T-cell (primary cell): ENCODE data around the gene FOXP1. TPM values are rescaled to one million over a fixed set of nuclear protein-coding genes. Genes with fewer than 3 reads are reported as not detected.

Experiments used
- ATAC-seq, 4 experiments: fragments of 200-7000 bp in 3 of 4; fragments of 150-1000 bp in 1 of 4; cut with Tn5 transposase; replicated peaks in 1 of 4; 1 replicate in 3 of 4; 2 replicates in 1 of 4; pipeline ENCODE4 v1.10.0; 2021; ENCODE audit warnings: moderate library complexity in 3 of 4, mild to moderate bottlenecking in 2 of 4, moderate number of reproducible peaks in 1 of 4
- CTCF ChIA-PET, 2 donors: fragments of 300-600 bp; sonication (Branson Sonifier 250); formaldehyde crosslinking; loops; one replicate each; lab custom pipeline; 2022; ENCODE audit warnings: antibody characterized with exemption in 2 of 2; lab: Charles Lee
- POLR2A ChIA-PET, 2 donors: fragments of 300-600 bp; sonication (Branson Sonifier 250); formaldehyde crosslinking; loops; one replicate each; lab custom pipeline; 2022; ENCODE audit warnings: antibody characterized with exemption in 2 of 2; lab: Charles Lee
- DNase-seq, 35 experiments: peaks; one replicate each; pipeline versions ENCODE4 v3.0.0 to v3.0.0-alpha.2; 2013 to 2023
- H3K27ac ChIP-seq: one replicate; pipeline ENCODE4 v1.5.1; 2013; ENCODE audit warnings: low read length
- H3K27me3 ChIP-seq, 2 experiments: replicated peaks in 1 of 2; 1 replicate in 1 of 2; 2 replicates in 1 of 2; pipeline versions ENCODE4 v1.6.1 to v1.7.0; 2013; ENCODE audit warnings: low read length in 1 of 2, mixed read lengths in 1 of 2; ENCODE audit not compliant: control insufficient read depth in 2 of 2, insufficient read depth in 2 of 2; ENCODE audit errors: extremely low read depth in 1 of 2
- H3K36me3 ChIP-seq, 2 donors: 1 replicate in 1 of 2; 2 replicates in 1 of 2; pipeline versions ENCODE4 v1.6.1 to v1.7.0; 2013; ENCODE audit warnings: low read length in 1 of 2; ENCODE audit not compliant: control insufficient read depth in 2 of 2, insufficient read depth in 1 of 2; ENCODE audit errors: extremely low read depth in 1 of 2
- H3K4me1 ChIP-seq, 2 experiments: 1 replicate in 1 of 2; 2 replicates in 1 of 2; pipeline versions ENCODE4 v1.6.1 to v1.7.0; 2013; ENCODE audit warnings: low read length in 2 of 2, mixed read lengths in 1 of 2; ENCODE audit not compliant: insufficient read depth in 2 of 2, control insufficient read depth in 1 of 2; ENCODE audit errors: extremely low read depth in 1 of 2
- H3K4me3 ChIP-seq, 2 donors: 1 replicate in 1 of 2; 2 replicates in 1 of 2; pipeline versions ENCODE4 v1.5.1 to v1.7.0; 2013; ENCODE audit warnings: mild to moderate bottlenecking in 2 of 2, low read length in 1 of 2, moderate library complexity in 1 of 2; ENCODE audit not compliant: control insufficient read depth in 1 of 2; ENCODE audit errors: extremely low read depth in 1 of 2
- H3K9me3 ChIP-seq: 2 replicates; pipeline ENCODE4 v1.7.0; 2013
- H3K27ac Mint-ChIP-seq, 2 donors: one replicate each; pipeline ENCODE4 v1.8.0; 2020 to 2021; ENCODE audit warnings: mild to moderate bottlenecking in 2 of 2, mixed read lengths in 2 of 2
- H3K27me3 Mint-ChIP-seq, 2 donors: one replicate each; pipeline ENCODE4 v1.8.0; 2021 to 2022; ENCODE audit warnings: mixed read lengths in 2 of 2
- H3K36me3 Mint-ChIP-seq: one replicate; pipeline ENCODE4 v1.8.0; 2021; ENCODE audit warnings: mixed read lengths
- H3K4me1 Mint-ChIP-seq, 3 donors: one replicate each; pipeline ENCODE4 v1.8.0; 2020 to 2022; ENCODE audit warnings: mixed read lengths in 3 of 3, mild to moderate bottlenecking in 1 of 3
- H3K4me3 Mint-ChIP-seq, 3 donors: one replicate each; pipeline ENCODE4 v1.8.0; 2020 to 2022; ENCODE audit warnings: mild to moderate bottlenecking in 3 of 3, mixed read lengths in 3 of 3, moderate library complexity in 3 of 3
- H3K9me3 Mint-ChIP-seq, 3 donors: one replicate each; pipeline ENCODE4 v1.8.0; 2020 to 2022; ENCODE audit warnings: mixed read lengths in 3 of 3
- WGBS: methylation state at CpG from one replicate; pipeline ENCODE4 v1.1.5; 2013; ENCODE audit warnings: missing lambda C conversion rate; ENCODE audit not compliant: insufficient coverage; 5-methylcytosine and 5-hydroxymethylcytosine counted together
- total RNA-seq, 35 experiments: library from RNA in 6 of 35; stranded (reverse) in 6 of 35; fragments of 120-200 nt in 1 of 35; gene quantifications; one replicate each; pipeline versions ENCODE4 v1.2.1 to v1.2.4 and lab custom pipeline; 2013 to 2026

Gene FOXP1
- total RNA-seq, 5 donors from 2014 or later (not counting 1 experiment from before 2014, with no cell fraction given), result 258 to 586 (median 290) TPM

- no CpG with 5 or more reads among the region's 2 CpGs for WGBS
- H3K27ac Mint-ChIP-seq, result peak overlapping the region in 1 of 2 donors; percentile 20
- no peaks in the 10 kb centered on the region for H3K9me3 ChIP-seq
Observed at GRCh38 chr3:71164881-71165280, 418.6 kb downstream of the FOXP1 start.

GRCh38 chr3:71163198-71163918 lies 420.2 kb downstream of the FOXP1 start:
- Mint-ChIP-seq H3K9me3 (peaks cover 0 to 4% (median 3%) of the 10 kb centered on the region in 3 donors), H3K4me1 (peaks cover 51 to 71% (median 69%) of the 10 kb centered on the region in 3 donors), H3K27me3 (no peaks in the 10 kb centered on the region), H3K27ac (no peak overlapping the region), H3K4me3 (no peak overlapping the region), H3K36me3 (peaks cover 62% of the 10 kb centered on the region)
- Histone ChIP-seq H3K27me3 (no peaks in the 10 kb centered on the region), H3K9me3 (no peaks in the 10 kb centered on the region), H3K4me1 (peaks cover 0 to 4% of the 10 kb centered on the region in 2 experiments), H3K4me3 (no peak overlapping the region), H3K27ac (no peak overlapping the region), H3K36me3 (peaks cover 5 to 12% of the 10 kb centered on the region in 2 donors)
- ChIA-PET POLR2A (no interaction called here), CTCF (interaction anchor here in 1 of 2 donors (0.6 kb wide), 1 partner anchor 1546 kb away, joined by 7 read pairs; no protein-coding TSS in a partner anchor)
- no peak for DNase-seq
- WGBS, result 87% methylated on average over 3 of the region's 7 CpGs
- ATAC-seq, result no peak

More at GRCh38 chr3:71164881-71165280, 418.6 kb downstream of the FOXP1 start:
- H3K4me3 ChIP-seq, result no peak overlapping the region
- Mint-ChIP-seq H3K9me3 (peaks cover 0 to 4% (median 3%) of the 10 kb centered on the region in 3 donors), H3K4me1 (peaks cover 46 to 73% (median 69%) of the 10 kb centered on the region in 3 donors), H3K4me3 (no peak overlapping the region), H3K36me3 (peaks cover 69% of the 10 kb centered on the region), H3K27me3 (no peaks in the 10 kb centered on the region)
- peaks cover 5 to 12% of the 10 kb centered on the region in 2 donors for H3K36me3 ChIP-seq
- ATAC-seq, result no peak
- DNase-seq, result no peak
- peaks cover 0 to 4% of the 10 kb centered on the region in 2 experiments for H3K4me1 ChIP-seq
- ChIA-PET POLR2A (interaction anchor here in 1 of 2 donors (0.5 to 0.7 kb wide), 3 partner anchors 10 to 149 kb away, joined by 3 to 7 read pairs (median 4); no protein-coding TSS in a partner anchor), CTCF (interaction anchor here in 1 of 2 donors (0.6 kb wide), 2 partner anchors 315 to 1236 kb away, joined by 3 to 4 read pairs; no protein-coding TSS in a partner anchor)
- H3K27me3 ChIP-seq, result no peaks in the 10 kb centered on the region
- no peak overlapping the region for H3K27ac ChIP-seq

- Mint-ChIP-seq H3K36me3 (peaks cover 64% of the 10 kb centered on the region), H3K4me3 (no peak overlapping the region)
- CTCF ChIA-PET, result interaction anchor here in 1 of 2 donors (0.6 kb wide), 1 partner anchor 191 kb away, joined by 4 read pairs; no protein-coding TSS in a partner anchor
Observed at GRCh38 chr3:71162221-71162620, 421.3 kb downstream of the FOXP1 start.

GRCh38 chr3:71160785-71161546 lies 422.6 kb downstream of the FOXP1 start:
- Histone ChIP-seq H3K27me3 (no peaks in the 10 kb centered on the region), H3K27ac (no peak overlapping the region), H3K4me1 (peaks cover 0 to 4% of the 10 kb centered on the region in 2 experiments), H3K9me3 (no peaks in the 10 kb centered on the region), H3K36me3 (peaks cover 0 to 6% of the 10 kb centered on the region in 2 donors), H3K4me3 (no peak overlapping the region)
- Mint-ChIP-seq H3K27ac (peak overlapping the region; percentile 33 to 59), H3K9me3 (peaks cover 0 to 4% (median 3%) of the 10 kb centered on the region in 3 donors), H3K36me3 (peaks cover 62% of the 10 kb centered on the region), H3K4me3 (no peak overlapping the region), H3K27me3 (no peaks in the 10 kb centered on the region), H3K4me1 (peaks cover 71 to 83% (median 79%) of the 10 kb centered on the region in 3 donors)
- ChIA-PET POLR2A (interaction anchor here in 1 of 2 donors (1.5 kb wide), 1 partner anchor 32 kb away, joined by 4 read pairs; no protein-coding TSS in a partner anchor), CTCF (interaction anchor here in 1 of 2 donors (0.5 kb wide), 1 partner anchor 32 kb away, joined by 4 read pairs; no protein-coding TSS in a partner anchor)
- 65% methylated on average over 2 of the region's 7 CpGs for WGBS
- ATAC-seq (peak in 1 of 4 experiments; percentile 45), DNase-seq (no peak)

More at GRCh38 chr3:71162221-71162620, 421.3 kb downstream of the FOXP1 start:
- Mint-ChIP-seq H3K9me3 (peaks cover 0 to 4% (median 3%) of the 10 kb centered on the region in 3 donors), H3K27me3 (no peaks in the 10 kb centered on the region), H3K27ac (peak overlapping the region in 1 of 2 donors; percentile 44), H3K4me1 (peaks cover 61 to 77% (median 76%) of the 10 kb centered on the region in 3 donors)
- no peak for ATAC-seq
- Histone ChIP-seq H3K9me3 (no peaks in the 10 kb centered on the region), H3K4me3 (no peak overlapping the region), H3K27ac (no peak overlapping the region), H3K4me1 (peaks cover 0 to 4% of the 10 kb centered on the region in 2 experiments), H3K36me3 (peaks cover 4 to 10% of the 10 kb centered on the region in 2 donors), H3K27me3 (no peaks in the 10 kb centered on the region)
- WGBS, result no CpG with 5 or more reads among the region's 1 CpG
- POLR2A ChIA-PET, result interaction anchor here in 1 of 2 donors (0.7 kb wide), 1 partner anchor 104 kb away, joined by 3 read pairs; no protein-coding TSS in a partner anchor
- DNase-seq, result no peak

- Mint-ChIP-seq H3K4me3 (peak overlapping the region in 1 of 3 donors; percentile 9), H3K9me3 (peaks cover 0 to 2% (median under 1%) of the 10 kb centered on the region in 3 donors), H3K27ac (peak overlapping the region; percentile 68 to 74), H3K4me1 (peaks cover 74 to 81% (median 80%) of the 10 kb centered on the region in 3 donors), H3K27me3 (no peaks in the 10 kb centered on the region), H3K36me3 (peaks cover 49% of the 10 kb centered on the region)
- Histone ChIP-seq H3K27me3 (no peaks in the 10 kb centered on the region), H3K9me3 (no peaks in the 10 kb centered on the region), H3K36me3 (peaks cover 4 to 11% of the 10 kb centered on the region in 2 donors), H3K4me3 (no peak overlapping the region), H3K4me1 (peaks cover 0 to 8% of the 10 kb centered on the region in 2 experiments), H3K27ac (no peak overlapping the region)
- 100% methylated on average over 1 of the region's 1 CpG for WGBS
- ATAC-seq, result no peak
- CTCF ChIA-PET, result interaction anchor here in 1 of 2 donors (0.6 kb wide), 1 partner anchor 170 kb away, joined by 5 read pairs; no protein-coding TSS in a partner anchor
- DNase-seq, result no peak
- POLR2A ChIA-PET, result interaction anchor here in 1 of 2 donors (0.6 kb wide), 1 partner anchor 269 kb away, joined by 4 read pairs; no protein-coding TSS in a partner anchor
Observed at GRCh38 chr3:71156062-71156665, 427.4 kb downstream of the FOXP1 start.
